Stimulated activated CD8-positive, alpha-beta memory T cell treated with anti-CD3 and anti-CD28 coated beads, Interleukin-12 subunit alpha, Interleukin-12 subunit beta, amount 100 ng/mL, for 24 hours (primary cell): ENCODE results near the gene DCLRE1C.
"Not testable (repeated sequence)": the region's sequence is repeated elsewhere in the genome, so short reads cannot be mapped to it uniquely, and the experiment has no call there.

Experiments used
- DNase-seq: peaks from one replicate; pipeline ENCODE4 v3.0.0-alpha.2; 2020; ENCODE audit errors: extremely low read depth

DCLRE1C gene

DNA sequence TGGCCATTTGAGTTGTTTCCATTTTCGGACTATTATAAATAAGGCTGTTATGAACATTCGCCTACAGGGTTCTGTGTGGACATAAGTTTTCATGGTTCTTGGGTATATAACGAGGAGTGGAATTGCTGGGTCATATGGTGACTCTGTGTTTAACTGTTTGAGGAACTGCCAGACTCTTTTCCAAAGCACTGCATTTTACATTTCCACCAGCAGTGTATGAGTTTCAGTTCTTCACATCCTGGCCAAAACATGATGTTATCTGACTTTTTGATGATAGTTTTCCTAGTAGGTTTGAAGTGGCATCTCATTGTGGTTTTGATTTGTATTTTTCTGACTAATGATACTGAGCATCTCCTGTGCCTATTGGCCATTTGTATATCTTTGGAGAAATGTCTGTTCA is 69.8 kb downstream of the DCLRE1C start:
- no peak for DNase-seq

DNA sequence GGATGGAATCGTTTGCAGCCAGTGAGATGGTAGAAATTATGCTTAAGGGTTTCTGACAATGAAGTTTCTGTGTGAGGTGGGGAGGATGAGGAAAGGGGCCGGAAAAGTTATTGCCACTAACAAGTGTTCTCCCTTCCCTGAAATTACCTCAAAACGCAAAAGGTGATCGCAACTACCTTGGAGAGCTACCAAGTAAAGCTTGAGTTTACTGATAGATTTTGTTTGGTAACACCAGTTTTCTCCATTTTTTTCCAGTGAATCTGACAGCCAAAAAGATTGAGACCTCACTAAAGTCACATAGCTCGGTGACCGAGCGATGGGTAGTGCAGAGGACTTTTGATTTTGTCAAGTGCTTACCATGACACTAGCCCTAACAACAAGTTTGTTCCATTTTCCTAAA is 73.7 kb downstream of the DCLRE1C start:
- no peak for DNase-seq

DNA sequence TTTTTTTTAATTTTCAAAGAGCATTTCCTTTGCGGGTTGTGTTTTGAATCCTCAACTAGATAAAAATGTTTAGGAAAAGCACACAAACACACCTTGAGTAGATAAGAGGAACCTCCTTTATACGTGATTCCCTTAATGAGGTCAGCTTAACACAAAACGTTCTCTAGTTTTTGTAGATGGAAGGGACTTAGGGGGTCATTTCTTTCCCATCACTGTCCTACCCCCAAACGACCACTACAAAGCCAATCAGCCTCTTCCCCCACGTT is 74.0 kb downstream of the DCLRE1C start:
- no peak for DNase-seq

GRCh38 chr10:14879124-14879927 is 74.6 kb downstream of the DCLRE1C start:
- DNase-seq = no peak

GRCh38 chr10:14878266-14879123 is 75.4 kb downstream of the DCLRE1C start, which contains the start of gene SUV39H2:
Gene SUV39H2 (plus strand): TSS chr10:14878866. CDS start chr10:14878889, 23 bp downstream.
- DNase-seq = peak; percentile 76

DNA sequence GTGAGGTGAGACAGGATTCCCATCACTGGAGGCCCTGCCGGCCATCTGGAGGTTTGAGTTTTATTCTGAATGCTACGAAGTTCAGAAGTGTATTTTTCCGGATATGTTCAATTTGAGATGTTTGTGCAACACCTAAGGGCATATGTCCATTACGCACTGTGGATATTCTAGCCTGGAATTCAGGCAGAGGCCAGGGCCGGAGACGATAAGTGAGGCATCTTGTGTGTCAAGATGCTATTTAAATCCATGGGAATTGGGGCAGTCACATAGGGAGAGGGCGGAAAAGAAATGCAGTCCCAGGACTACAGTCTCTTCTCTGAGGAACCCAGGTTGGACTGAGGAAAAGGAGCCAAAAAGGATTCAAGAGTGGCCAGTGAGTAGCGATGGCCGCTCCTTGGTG is 77.1 kb downstream of the DCLRE1C start:
- no peak for DNase-seq

- no peak for DNase-seq
These were observed 78.0 kb downstream of the DCLRE1C start for GRCh38 chr10:14875941-14876340.

DNA sequence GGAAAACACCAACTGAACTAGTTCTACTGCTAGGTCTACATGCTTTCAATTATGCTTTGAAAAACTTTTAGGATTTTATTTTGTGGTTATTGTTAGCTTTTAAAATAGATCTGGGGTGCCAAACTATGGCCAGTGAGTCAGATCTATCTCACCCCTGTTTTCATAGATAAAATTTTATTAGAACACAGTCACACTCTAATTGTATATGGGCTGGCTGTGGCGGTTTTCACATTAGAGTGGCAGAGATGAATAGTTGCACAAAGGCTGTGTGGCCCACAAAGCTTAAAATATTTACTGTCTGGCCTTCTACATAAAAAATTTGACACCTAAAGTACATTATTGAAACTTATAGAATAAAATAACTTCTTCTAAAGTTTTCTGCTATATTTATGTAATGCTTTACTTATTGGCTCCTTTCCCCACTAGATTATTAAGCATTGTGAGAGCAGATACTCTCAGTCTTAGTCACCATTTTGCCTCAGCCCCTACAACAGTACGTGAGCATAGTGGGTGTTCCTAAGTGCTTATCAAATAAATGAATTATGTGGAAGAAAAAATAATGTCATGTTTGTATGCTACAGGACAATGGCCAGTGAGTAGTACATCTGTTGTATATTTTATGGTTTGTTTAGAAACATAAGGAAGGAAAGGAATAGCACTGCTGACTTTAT is 80.7 kb downstream of the DCLRE1C start:
- no peak for DNase-seq

DNA sequence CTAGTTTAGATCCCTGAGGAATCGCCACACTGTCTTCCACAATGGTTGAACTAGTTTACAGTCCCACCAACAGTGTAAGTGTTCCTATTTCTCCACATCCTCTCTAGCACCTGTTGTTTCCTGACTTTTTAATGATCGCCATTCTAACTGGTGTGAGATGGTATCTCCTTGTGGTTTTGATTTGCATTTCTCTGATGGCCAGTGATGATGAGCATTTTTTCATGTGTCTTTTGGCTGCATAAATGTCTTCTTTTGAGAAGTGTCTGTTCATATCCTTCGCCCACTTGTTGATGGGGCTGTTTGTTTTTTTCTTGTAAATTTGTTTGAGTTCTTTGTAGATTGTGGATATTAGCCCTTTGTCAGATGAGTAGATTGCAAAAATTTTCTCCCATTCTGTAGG is 89.0 kb downstream of the DCLRE1C start:
- DNase-seq = not testable (repeated sequence)

DNA sequence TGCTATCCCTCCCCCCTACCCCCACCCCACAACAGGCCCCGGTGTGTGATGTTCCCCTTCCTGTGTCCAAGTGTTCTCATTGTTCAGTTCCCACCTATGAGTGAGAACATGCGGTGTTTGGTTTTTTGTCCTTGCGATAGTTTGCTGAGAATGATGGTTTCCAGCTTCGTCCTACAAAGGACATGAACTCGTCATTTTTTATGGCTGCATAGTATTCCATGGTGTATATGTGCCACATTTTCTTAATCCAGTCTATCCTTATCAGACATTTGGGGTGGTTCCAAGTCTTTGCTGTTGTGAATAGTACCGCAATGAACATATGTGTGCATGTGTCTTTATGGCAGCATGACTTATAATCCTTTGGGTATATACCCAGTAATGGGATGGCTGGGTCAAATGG is 89.4 kb downstream of the DCLRE1C start:
- DNase-seq = not testable (repeated sequence)

GRCh38 chr10:14860791-14861190 is 93.1 kb downstream of the DCLRE1C start:
- DNase-seq = no peak

- DNase-seq = no peak
These were observed 94.1 kb downstream of the DCLRE1C start for GRCh38 chr10:14859775-14860174.

DNA sequence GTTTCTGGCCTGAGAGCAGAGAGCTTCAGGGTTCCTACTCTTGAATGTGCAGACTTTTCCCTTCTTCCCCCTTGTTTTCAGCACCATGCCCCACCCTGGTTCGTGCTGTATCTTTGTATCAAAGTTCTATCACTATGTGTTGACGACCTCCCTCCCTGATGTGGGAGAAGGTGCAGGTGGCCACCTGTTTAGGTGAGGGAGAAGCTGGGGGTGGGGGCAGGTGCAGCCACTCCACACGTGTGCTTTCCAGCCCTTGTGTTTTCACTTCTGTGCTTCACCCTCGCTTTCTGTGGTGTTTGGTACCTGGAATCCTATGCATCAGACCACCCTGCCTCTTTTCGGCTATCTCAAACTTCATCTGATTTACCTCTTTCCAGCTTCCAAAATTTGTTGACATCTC is 94.9 kb downstream of the DCLRE1C start:
- DNase-seq = no peak

GRCh38 chr10:14858338-14858960 is 95.4 kb downstream of the DCLRE1C start:
- no peak for DNase-seq

DNA sequence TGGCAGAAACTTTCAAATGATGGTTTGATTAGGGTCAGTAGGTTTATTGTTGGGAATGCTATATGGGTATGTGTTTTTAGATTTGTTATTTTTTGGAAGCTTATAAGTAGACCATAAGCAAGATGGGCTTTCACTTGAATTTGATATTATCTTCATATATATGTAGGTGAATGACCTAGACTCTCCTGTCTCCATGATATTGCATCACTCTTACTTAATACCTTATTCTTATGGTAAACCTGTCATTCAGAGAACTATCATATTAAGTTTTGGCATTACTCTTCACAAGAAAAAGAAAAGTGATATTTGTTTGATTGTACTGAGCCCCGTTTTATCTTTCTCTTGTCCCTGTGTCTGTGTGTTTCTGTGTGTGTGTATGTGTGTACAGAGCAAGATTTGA is 98.4 kb downstream of the DCLRE1C start:
- no peak for DNase-seq

DNA sequence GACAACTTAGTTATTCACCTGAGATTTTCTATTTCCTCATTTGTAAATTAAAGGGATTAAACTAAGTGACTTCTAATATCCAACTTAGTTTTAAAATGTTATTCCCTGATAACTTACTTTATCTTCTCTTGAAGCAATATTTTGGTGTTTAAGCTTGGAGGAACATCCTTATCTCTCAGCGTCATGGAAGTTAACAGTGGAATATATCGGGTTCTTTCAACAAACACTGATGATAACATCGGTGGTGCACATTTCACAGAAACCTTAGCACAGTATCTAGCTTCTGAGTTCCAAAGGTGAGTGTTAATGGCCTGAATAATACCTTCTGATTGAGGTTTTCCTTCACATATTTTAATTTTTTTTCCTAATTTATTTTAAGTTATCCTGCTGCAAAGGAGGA is 101.7 kb downstream of the DCLRE1C start:
- no peak for DNase-seq
